Testis (tissue), 3 donors: Measurements from ENCODE around the gene ASL. TPM values are rescaled to one million over a fixed set of nuclear protein-coding genes. Genes with fewer than 3 reads are reported as not detected.

ENCODE experiments used
- DNase-seq: peaks from one replicate; pipeline ENCODE4 v3.0.0-alpha.2; 2019
- H3K27ac ChIP-seq, 2 donors: fragments of 200-600 bp; sonication (generic); one replicate each; pipeline ENCODE4 v1.5.1; 2019
- H3K27me3 ChIP-seq: fragments of 200-600 bp; sonication (generic); one replicate; pipeline ENCODE4 v1.5.1; 2019
- H3K36me3 ChIP-seq: fragments of 200-600 bp; sonication (generic); one replicate; pipeline ENCODE4 v1.5.1; 2017; ENCODE audit warnings: low read depth; ENCODE audit errors: missing control alignments
- H3K4me1 ChIP-seq: fragments of 200-600 bp; sonication (generic); one replicate; pipeline ENCODE4 v1.5.1; 2019
- H3K4me3 ChIP-seq, 2 donors: fragments of 200-600 bp; sonication (generic); one replicate each; pipeline ENCODE4 v1.5.1; 2017 to 2019
- H3K9me3 ChIP-seq: fragments of 200-600 bp; sonication (generic); one replicate; pipeline ENCODE4 v1.5.1; 2017
- CTCF ChIP-seq, 3 experiments: fragments of 450-650 bp in 2 of 3; fragments of 200-600 bp in 1 of 3; sonication (generic) in 1 of 3; IDR thresholded peaks; one replicate each; pipeline ENCODE4 v1.5.1; 2016 to 2019; ENCODE audit warnings: antibody characterized with exemption in 3 of 3, mild to moderate bottlenecking in 2 of 3, moderate library complexity in 1 of 3
- POLR2A ChIP-seq: fragments of 450-650 bp; IDR thresholded peaks from one replicate; pipeline ENCODE4 v1.6.1; 2017; ENCODE audit warnings: antibody characterized with exemption, mild to moderate bottlenecking, moderate library complexity
- WGBS, 2 donors: methylation state at CpG; one replicate each; pipeline ENCODE4 v1.1.5; 2018; 5-methylcytosine and 5-hydroxymethylcytosine counted together
- intact Hi-C: fragments of 100-400 bp; cut with DNase I; formaldehyde crosslinking; loops from one replicate; pipeline ENCODE4 v1.15.1; 2023; ENCODE audit warnings: low total_unique reads
- polyA plus RNA-seq: library from polyadenylated mRNA; stranded (reverse); fragments of 350-450 nt; fragmentation: Illumina TruSeq; extraction: RNeasy Lipid Tissue Mini Kit (QIAGEN cat#74804); gene quantifications from one replicate; pipeline ENCODE4 v1.2.3, GENCODE V29; 2014; ENCODE audit warnings: low read depth, low replicate concordance; ENCODE audit not compliant: insufficient read depth
- total RNA-seq, 2 donors: library from RNA; depleted of rRNA; stranded (reverse); fragments of >200 nt; gene quantifications; one replicate each; pipeline ENCODE4 v1.2.3, GENCODE V29; 2016

ASL gene
- total and polyA plus RNA-seq, 3 donors from 2014 or later = 9.5 to 15.9 (median 12.0) TPM

DNA sequence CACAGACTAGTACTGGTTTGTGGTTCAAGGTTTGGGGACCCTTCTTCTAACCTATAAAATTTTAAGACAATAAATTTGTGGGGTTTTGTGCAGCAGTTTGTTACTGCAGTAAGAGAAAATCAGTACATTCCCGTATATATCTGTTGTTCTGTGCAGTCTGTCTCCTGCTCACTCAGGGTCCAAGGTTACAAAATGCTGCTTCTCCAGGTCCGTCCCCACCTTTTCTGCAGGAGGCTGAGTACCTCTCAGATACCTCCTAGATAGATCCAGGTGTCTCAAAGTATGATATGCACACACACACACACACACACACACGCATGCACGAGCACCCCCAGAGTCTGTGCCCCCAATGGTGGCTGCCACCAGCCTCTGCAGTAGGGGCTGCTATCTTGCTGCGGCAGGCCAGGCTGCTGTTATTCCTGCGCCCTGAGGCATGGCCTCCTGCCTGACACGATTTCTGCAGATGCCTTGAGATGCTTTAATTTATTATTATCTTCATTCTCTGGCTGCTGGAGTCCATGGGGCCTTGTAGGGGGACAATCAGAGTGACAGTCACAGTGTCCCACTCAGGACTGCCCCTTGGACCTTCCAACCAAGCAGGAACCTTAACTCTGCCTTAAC lies 25.2 kb upstream of the ASL start:
- Histone ChIP-seq H3K4me3 (no peak overlapping the region), H3K36me3 (no peaks in the 10 kb centered on the region), H3K9me3 (no peaks in the 10 kb centered on the region), H3K27ac (no peak overlapping the region), H3K27me3 (no peaks in the 10 kb centered on the region), H3K4me1 (no peaks in the 10 kb centered on the region)
- TF ChIP-seq CTCF (IDR thresholded peaks at IDR 0.05) = no peak
- TF ChIP-seq POLR2A = no peak
- no peak for DNase-seq
- intact Hi-C loops = no loop called here
- 85 to 93% methylated on average over 5 to 7 of the region's 7 CpGs for WGBS, 2 donors

DNA sequence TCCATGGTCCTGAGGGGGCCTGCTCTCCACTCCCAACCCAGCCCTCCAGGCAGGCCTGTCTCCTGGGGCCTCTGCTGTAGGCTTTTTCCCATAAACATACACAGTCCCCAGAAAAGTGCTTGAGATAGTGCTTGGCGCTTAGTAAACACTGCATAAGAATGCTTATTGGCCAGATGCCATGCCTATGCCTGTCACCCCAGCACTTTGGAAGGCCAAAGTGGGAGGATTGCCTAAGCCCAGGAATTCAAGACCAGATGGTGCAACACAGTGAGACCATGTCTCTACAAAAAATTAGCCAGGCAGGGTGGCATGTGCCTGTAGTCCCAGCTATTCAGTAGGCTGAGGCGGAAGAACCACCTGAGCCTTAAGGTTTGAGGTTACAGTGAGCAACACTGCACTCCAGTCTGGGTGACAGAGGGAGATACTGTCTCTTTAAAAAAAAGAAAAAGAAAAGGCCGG lies 24.6 kb upstream of the ASL start:
- no peak for DNase-seq
- WGBS, 2 donors = 74 to 92% methylated on average over 3 of the region's 3 CpGs
- H3K27ac ChIP-seq = no peak overlapping the region

DNA sequence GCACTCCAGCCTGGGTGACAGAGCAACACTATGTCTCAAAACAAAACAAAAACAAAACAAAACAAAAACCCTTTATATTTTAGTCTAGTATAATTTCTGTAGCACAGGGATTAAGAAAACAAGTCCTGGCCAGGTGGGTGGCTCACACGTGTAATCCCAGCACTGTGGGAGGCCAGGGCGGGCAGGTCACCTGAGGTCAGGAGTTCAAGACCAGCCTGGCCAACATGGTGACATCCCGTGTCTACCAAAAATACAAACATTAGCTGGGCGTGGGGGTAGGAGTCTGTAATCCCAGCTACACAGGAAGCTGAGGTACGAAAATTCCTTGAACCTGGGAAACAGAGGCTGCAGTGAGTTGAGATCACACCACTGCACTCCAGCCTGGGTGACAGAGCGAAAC lies 23.2 kb upstream of the ASL start:
- TF ChIP-seq CTCF (IDR thresholded peaks at IDR 0.05) = no peak
- TF ChIP-seq POLR2A = no peak
- DNase-seq = no peak
- Histone ChIP-seq H3K27me3 (no peaks in the 10 kb centered on the region), H3K4me1 (no peaks in the 10 kb centered on the region), H3K27ac (no peak overlapping the region), H3K4me3 (no peak overlapping the region), H3K36me3 (no peaks in the 10 kb centered on the region), H3K9me3 (no peaks in the 10 kb centered on the region)
- 80 to 93% methylated on average over 6 of the region's 6 CpGs for WGBS, 2 donors
- intact Hi-C loops = no loop called here

More for the DNA sequence above, 24.6 kb upstream of the ASL start:
- TF ChIP-seq POLR2A = no peak
- TF ChIP-seq CTCF (IDR thresholded peaks at IDR 0.05) = no peak
- Histone ChIP-seq H3K27me3 (no peaks in the 10 kb centered on the region), H3K9me3 (no peaks in the 10 kb centered on the region), H3K36me3 (no peaks in the 10 kb centered on the region), H3K4me1 (no peaks in the 10 kb centered on the region), H3K4me3 (no peak overlapping the region)
- intact Hi-C loops = no loop called here

DNA sequence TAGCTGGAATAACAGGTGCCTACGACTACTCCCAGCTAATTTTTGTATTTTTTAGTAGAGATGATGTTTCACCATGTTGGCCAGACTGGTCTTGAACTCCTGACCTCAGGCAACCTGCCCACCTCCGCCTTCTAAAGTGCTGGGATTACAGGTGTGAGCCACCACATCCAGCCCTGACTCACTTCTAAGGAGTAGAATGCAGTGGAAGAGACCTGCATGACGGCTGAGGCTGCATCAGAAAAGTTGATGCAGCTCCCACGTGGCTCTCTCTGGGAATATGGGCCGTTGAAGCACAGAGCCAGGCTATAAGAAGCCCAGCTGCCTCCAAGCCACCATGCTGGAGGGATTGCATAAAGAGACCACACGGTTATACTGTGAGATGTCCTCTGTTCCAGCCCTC lies 21.6 kb upstream of the ASL start:
- WGBS, 2 donors = 79 to 84% methylated on average over 5 to 6 of the region's 6 CpGs
- H3K4me3 ChIP-seq = no peak overlapping the region

More for the DNA sequence above, 21.6 kb upstream of the ASL start:
- no peak overlapping the region for H3K27ac ChIP-seq
- no peak for TF ChIP-seq POLR2A
- TF ChIP-seq CTCF (IDR thresholded peaks at IDR 0.05) = no peak
- H3K4me1 ChIP-seq = no peaks in the 10 kb centered on the region
- H3K9me3 ChIP-seq = no peaks in the 10 kb centered on the region
- DNase-seq = no peak
- H3K36me3 ChIP-seq = no peaks in the 10 kb centered on the region
- intact Hi-C loops = no loop called here
- no peaks in the 10 kb centered on the region for H3K27me3 ChIP-seq
